Left forelimb (tissue), 1 donor: ENCODE data around the gene GLRX.
A peak's percentile ranks its signal among the peaks of the same experiment; 100 is the strongest.
"Not testable (repeated sequence)": the region's sequence is repeated elsewhere in the genome, so short reads cannot be mapped to it uniquely, and the experiment has no call there.

Source experiments
- DNase-seq: peaks from one replicate; pipeline ENCODE4 v3.0.0-alpha.2; 2018; ENCODE audit warnings: low spot score

The GLRX gene

GRCh38 chr5:95822542-95823181, at the start of gene GLRX:
TSS of gene GLRX (minus strand) at chr5:95822726. CDS start at chr5:95822662, 64 bp downstream.
- DNase-seq, result peak; percentile 74

GRCh38 chr5:95871146-95871806, 48.8 kb upstream of the GLRX start:
- no peak for DNase-seq

GRCh38 chr5:95870105-95870672, 47.7 kb upstream of the GLRX start:
- no peak for DNase-seq

GRCh38 chr5:95869173-95869855, 46.8 kb upstream of the GLRX start:
- not testable (repeated sequence) for DNase-seq

GRCh38 chr5:95868136-95868535, 45.6 kb upstream of the GLRX start:
- no peak for DNase-seq

- DNase-seq, result no peak
These were observed 44.0 kb upstream of the GLRX start for GRCh38 chr5:95866435-95867040.

- DNase-seq, result no peak
These were observed 42.5 kb upstream of the GLRX start for GRCh38 chr5:95864944-95865504.

GRCh38 chr5:95864456-95864855, 41.9 kb upstream of the GLRX start:
- DNase-seq, result no peak

- no peak for DNase-seq
These were observed 40.8 kb upstream of the GLRX start for GRCh38 chr5:95863383-95863757.

GRCh38 chr5:95862671-95863382, 40.3 kb upstream of the GLRX start:
- no peak for DNase-seq

- DNase-seq, result no peak
These were observed 39.5 kb upstream of the GLRX start for GRCh38 chr5:95861864-95862561.

- DNase-seq, result no peak
These were observed 38.8 kb upstream of the GLRX start for GRCh38 chr5:95861221-95861863.

GRCh38 chr5:95859661-95860060, 37.1 kb upstream of the GLRX start:
- DNase-seq, result no peak

- DNase-seq, result peak; percentile 95
These were observed 36.4 kb upstream of the GLRX start for GRCh38 chr5:95858661-95859595.

GRCh38 chr5:95858023-95858461, 35.5 kb upstream of the GLRX start:
- DNase-seq, result no peak

GRCh38 chr5:95857185-95857945, 34.8 kb upstream of the GLRX start:
- no peak for DNase-seq

- no peak for DNase-seq
These were observed 34.0 kb upstream of the GLRX start for GRCh38 chr5:95856501-95856981.

GRCh38 chr5:95853490-95853889, 31.0 kb upstream of the GLRX start:
- DNase-seq, result no peak
